ENCODE measurements around the gene TMEM183A. TPM values are rescaled to one million over a fixed set of nuclear protein-coding genes. Genes with fewer than 3 reads are reported as not detected.
A peak's percentile ranks its signal among the peaks of the same experiment; 100 is the strongest.

TMEM183A gene
- polyA plus RNA-seq, 1 of the 3 experiments (the other 2 are of a cell fraction) = 47.9 TPM

GRCh38 chr1:202968895-202969295 is 38.3 kb upstream of the TMEM183A start:
- no peaks in the 10 kb centered on the region for H3K79me2 ChIP-seq (ENCODE audit: insufficient read depth)
- no peaks in the 10 kb centered on the region for H3K9me2 ChIP-seq
- H3K4me3 ChIP-seq (ENCODE audit: low read depth in 2 of 2, low read length in 1 of 2) = no peak overlapping the region
- DNase-seq = peak; percentile 62
- H2AFZ ChIP-seq (ENCODE audit: low read depth) = peak overlapping the region; percentile 61; the same call in 1 of the 2 replicates
- peaks cover 4% of the 10 kb centered on the region for H3F3A ChIP-seq (replicated peaks; ENCODE audit: insufficient read depth)
- no peak overlapping the region for H3K4me2 ChIP-seq
- TF ChIP-seq ELF1 (IDR thresholded peaks at IDR 0.05) (no peak), TCF12 (IDR thresholded peaks at IDR 0.05) (no peak), MEF2A (IDR thresholded peaks at IDR 0.05; ENCODE audit: borderline replicate concordance, low read depth) (no peak), CTCF (IDR thresholded peaks at IDR 0.05) (peak; percentile 64), USF1 (IDR thresholded peaks at IDR 0.05; ENCODE audit: borderline replicate concordance, low read depth) (no peak), GABPA (IDR thresholded peaks at IDR 0.05; ENCODE audit: low read depth) (no peak), TAF1 (IDR thresholded peaks at IDR 0.05; ENCODE audit: borderline replicate concordance, low read depth, low read length) (no peak), SMC3 (IDR thresholded peaks at IDR 0.05; ENCODE audit: low read depth, low read length) (peak; percentile 34; the same call in 1 of the 2 replicates), JUND (IDR thresholded peaks at IDR 0.05) (no peak), RAD21 (IDR thresholded peaks at IDR 0.05; ENCODE audit: low read length) (peak; percentile 49), YY1 (IDR thresholded peaks at IDR 0.05; ENCODE audit: low read depth) (no peak), FOXM1 (IDR thresholded peaks at IDR 0.05; ENCODE audit: low read depth) (no peak), RFX5 (IDR thresholded peaks at IDR 0.05; ENCODE audit: low read length) (no peak), RCOR1 (IDR thresholded peaks at IDR 0.05; ENCODE audit: low read length) (no peak), NFIC (IDR thresholded peaks at IDR 0.05; ENCODE audit: borderline replicate concordance) (no peak), SIN3A (IDR thresholded peaks at IDR 0.05; ENCODE audit: borderline replicate concordance, low read depth, low read length) (no peak), FOXJ3 (CRISPR knock-in tag; IDR thresholded peaks at IDR 0.05) (no peak), REST (IDR thresholded peaks at IDR 0.05; ENCODE audit: low read depth, low read length) (no peak)
- H3K27ac ChIP-seq (ENCODE audit: low read depth in 2 of 2, low read length in 1 of 2) = no peak overlapping the region
- CTCF ChIA-PET = interaction anchor here (1.2 kb wide), 2 partner anchors 8 to 300 kb away, joined by 4 to 7 read pairs; no protein-coding TSS in a partner anchor
- 50% methylated on average over 5 of the region's 5 CpGs for whole genome bisulfite sequencing (ENCODE audit: low lambda C conversion rate)
- H4K20me1 ChIP-seq (ENCODE audit: insufficient read depth) = no peaks in the 10 kb centered on the region
- peaks cover 0 to 14% of the 10 kb centered on the region in 2 experiments; a peak in 1 of 4 replicates for H3K4me1 ChIP-seq (ENCODE audit: control insufficient read depth in 1 of 2, insufficient read depth in 2 of 2, low read depth in 1 of 2, low read length in 1 of 2)
- POLR2A ChIA-PET = no interaction called here
- H3K27me3 ChIP-seq (ENCODE audit: insufficient read depth) = peaks cover 15% of the 10 kb centered on the region; the same call in 1 of the 2 replicates
- no peaks in the 10 kb centered on the region for H3K9me3 ChIP-seq
- no peak overlapping the region for H3K9ac ChIP-seq
- H3K36me3 ChIP-seq (replicated peaks in 1 of 2; ENCODE audit: control insufficient read depth in 1 of 2, insufficient read depth in 2 of 2, low read length in 1 of 2) = peaks cover 0 to 6% of the 10 kb centered on the region in 2 experiments

Data from SK-N-SH (cell line).